Measurements from ENCODE around the gene MYADML2.

The MYADML2 gene

DNA sequence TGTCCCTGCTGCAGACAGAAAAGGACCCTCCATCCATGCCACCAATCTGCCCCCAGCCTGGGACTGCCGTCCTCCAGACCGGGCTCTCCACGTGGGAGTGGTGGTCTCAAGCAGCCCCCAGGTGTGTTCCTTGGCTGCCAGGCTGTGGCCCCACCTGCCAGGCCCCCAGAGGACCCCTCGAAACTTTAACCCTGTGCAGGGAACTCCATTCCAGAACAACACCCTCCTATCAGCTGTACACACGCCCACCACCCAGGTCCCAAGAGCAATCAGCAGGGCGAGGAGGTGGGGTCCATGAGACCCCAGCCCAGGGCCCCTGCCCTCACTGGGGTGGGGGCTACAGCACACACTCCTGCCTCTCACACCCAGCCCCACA lies 11.3 kb downstream of the MYADML2 start:
- no peak for DNase-seq

DNA sequence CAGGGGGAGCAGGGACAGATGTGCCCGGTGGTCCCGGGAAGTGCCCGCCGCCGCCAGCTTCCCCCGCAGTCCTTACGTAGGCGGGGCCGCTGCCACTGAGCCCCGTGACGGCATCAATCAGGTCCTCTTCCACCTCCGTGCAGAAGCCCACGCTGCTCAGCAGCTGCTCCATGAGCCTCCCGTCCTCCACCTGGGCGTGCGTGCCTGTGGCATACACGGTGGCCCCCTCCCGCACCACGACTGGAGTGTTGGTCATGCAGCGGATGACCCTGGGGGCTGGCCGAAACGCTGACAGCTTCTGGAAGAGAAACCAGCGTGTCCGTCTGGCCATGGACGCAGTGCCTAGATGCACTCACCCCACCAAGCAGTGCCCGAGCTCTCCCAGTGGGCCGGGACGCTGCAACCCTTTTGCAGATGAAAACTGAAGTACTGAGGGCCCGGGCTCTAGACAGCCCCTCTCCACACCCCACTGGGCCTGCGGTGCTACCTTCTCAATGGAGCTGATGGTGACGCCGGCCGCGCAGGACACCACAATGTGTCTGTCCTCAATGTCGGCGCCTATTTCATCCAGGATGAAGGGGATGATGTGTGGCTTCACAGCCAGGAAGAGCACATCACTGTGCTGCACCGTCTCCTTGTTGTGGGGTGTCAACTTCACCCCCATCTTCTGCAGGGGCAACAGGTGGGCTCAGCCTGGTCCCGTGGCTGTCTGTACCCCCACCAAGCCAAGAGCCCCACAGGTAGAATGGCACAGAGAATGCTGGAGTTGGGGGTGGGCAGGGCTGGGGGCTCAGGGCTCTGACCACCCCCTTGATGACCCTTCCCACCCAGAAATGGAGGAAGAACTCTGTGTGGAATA lies 12.0 kb downstream of the MYADML2 start:
- DNase-seq: no peak

DNA sequence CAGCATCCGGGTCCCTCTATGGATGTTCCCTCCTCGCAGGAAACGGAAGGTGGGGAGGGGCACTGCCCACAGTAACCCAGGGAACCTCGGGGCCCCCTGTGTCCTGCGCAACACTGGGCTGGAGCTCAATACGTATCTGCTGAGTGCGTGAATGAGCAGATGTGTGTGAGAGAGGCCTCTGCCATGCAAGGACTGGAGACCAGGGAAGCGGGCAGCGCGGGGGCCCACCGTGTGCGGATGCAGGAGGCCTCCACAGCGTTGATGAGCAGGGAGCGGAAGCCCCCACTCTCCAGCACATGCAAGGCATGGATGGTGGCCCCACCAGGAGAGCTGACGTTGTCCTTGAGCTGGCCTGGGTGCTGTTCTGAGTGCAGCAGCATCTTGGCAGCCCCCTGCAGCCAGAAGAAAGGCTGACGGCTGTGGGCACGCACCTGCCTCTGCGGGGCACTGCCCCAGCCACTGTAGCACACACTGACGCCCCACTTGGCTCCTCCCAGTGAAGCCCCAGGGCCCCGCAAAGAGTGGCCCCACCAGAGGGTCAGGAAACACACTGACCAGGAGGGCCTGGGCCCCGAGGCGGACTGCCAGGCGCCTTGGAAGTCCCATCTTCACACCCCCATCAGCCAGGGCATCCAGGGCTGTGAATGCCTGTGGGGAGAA lies 12.8 kb downstream of the MYADML2 start:
- no peak for DNase-seq

DNA sequence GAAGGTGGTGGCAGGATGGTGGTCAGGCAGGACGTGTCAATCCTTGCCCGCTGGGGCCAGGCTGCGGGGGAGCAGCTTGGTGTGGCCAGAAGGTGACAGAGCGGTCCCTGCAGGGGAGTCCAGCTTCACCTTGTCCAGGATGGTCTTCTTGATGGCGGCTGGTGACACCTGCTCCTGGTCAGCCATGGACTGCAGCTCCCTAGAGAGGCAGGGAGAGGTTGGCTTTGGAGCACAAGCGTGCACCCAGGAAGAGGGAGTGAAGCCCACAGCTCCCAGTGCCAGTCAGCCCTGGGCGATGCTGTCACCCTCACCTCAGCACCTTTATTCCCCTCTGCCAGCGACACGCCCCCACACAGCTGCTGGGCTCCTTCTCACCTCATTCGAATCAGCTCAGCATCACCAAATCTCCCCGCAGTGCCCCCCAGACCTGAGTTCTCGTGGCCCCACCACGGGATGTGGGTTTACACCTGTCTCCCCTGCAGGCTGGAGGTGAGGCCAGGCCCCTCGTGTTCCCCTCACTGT lies 13.8 kb downstream of the MYADML2 start:
- no peak for DNase-seq

DNA sequence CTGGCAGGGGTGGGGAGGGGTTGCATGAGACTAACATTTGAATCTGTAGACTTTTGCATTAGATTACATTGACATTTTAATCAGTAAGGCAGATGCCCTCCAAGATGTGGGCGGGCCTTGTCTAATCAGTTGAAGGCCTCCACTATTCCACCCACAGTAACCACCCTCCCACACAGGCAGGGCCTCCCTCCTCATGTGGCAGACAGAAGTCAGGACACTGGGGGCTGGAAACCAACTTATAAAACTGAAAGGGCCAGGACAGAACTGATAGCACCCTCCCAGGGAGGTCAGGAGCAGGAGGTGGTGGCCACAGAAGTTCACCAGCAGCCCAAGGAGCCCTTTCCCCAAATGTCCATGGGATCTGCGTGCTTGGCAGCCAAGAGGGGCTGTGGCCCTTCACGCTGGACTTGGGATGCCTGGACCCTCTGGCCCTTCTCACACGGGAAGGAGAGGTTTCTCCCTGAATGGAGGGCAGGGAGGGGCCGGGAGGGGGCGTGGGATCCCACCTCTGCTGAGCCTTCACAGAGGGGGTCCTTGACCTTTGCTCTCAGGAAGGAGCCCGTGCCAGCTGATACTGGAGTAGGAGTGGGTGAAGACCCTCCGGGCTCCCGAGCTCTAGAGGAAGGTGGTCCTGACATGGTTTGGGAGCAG lies 14.6 kb downstream of the MYADML2 start:
- DNase-seq: no peak

DNA sequence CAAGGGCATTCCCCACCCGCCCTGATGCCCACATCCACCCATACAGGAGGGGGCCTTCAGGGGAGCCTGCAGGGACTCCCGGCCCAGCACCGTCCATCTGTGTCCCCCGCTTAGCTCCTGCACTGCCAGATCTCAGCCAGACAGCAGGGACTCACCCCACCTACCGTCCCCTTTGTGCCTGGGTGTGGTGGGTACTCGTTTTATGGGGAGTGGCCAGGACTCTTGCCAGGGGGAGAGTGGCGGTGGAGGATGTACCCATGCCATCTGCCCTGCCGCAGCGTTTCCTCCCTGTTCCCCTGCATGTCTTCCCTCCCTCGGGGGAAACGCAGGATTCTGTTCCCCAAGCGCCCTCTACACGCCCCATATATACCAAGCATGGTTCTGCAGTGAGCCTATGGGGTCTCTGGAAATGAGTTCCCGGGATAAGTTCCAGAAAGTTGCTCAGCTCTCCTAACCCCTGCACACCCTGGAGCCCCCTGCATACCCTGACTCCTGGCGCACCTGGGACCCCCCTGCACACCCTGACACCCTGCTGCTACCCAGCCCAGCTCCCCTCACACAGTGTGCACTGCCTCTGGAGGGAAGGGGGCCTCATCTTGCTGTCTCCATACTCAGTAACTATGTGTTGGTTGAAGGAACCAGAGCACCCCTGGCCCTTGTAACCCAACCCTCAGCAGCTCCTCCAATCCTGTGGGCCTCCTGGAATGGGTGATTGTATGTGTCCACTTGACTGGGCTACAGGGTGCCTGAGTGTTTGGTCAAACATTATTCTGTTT lies 15.3 kb downstream of the MYADML2 start:
- DNase-seq: no peak

DNA sequence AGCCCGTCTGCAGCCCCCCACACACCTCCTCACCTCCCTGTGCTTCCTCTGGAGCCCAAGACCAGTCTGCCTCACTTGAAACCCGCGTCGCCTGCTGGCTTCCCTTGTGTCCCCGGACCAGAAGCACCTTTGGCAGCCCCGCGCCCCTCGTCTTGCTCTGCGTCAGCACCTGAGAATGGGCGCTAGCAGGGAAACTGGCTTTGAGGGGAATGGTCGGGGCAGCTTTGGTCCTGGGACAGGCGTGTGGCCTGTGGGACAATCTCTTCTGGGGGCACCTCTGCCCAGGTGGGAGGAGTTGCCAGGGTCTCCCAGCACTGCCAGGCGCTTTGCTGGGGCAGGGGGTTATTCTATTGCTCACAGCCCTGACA lies 15.9 kb downstream of the MYADML2 start:
- no peak for DNase-seq

DNA sequence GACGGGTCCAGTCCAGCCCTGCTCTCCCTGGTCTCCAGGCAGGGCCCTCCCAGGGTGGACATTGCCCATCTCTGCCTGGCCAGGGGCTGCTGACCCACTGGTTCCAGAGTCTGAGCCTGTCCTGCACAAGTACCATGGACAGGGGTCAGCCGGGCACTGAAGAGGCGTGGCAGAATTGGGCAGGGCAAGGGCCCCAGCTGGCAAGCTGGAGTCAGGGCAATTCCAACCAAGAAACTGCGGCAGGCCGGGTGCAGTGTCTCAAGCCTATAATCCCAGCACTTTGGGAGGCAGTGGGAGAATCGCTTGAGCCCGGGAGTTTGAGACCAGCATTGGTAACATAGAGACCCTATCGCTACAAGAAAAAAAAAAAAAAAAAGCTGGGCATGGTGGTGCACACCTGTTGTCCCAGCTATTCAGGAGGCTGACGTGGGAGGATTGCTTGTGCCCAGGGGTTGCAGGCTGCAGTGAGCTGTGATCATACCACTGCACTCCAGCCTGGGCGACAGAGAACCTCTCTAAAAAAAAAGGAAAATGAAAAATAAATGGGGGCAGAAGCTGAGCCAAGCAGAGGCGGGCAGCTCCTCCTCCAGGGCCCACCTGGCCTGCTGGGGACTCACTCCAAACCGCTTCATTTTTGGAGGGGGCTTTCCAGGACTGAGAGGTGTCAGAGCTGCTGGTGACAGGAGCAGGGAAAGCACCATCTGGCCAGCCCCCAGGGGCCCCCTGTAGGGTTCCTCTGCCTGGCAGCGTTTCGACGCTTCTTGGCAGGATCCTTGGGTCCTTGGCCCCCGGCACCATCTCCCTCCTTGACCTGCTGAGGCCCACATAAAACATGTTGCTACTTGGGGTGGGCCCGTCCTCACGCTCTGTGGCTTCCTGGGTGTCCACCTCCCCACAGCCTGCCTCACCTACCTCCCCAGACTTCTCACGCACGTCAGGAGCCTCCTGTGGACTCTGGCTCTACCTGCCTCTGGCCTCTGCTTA lies 16.6 kb downstream of the MYADML2 start:
- no peak for DNase-seq

DNA sequence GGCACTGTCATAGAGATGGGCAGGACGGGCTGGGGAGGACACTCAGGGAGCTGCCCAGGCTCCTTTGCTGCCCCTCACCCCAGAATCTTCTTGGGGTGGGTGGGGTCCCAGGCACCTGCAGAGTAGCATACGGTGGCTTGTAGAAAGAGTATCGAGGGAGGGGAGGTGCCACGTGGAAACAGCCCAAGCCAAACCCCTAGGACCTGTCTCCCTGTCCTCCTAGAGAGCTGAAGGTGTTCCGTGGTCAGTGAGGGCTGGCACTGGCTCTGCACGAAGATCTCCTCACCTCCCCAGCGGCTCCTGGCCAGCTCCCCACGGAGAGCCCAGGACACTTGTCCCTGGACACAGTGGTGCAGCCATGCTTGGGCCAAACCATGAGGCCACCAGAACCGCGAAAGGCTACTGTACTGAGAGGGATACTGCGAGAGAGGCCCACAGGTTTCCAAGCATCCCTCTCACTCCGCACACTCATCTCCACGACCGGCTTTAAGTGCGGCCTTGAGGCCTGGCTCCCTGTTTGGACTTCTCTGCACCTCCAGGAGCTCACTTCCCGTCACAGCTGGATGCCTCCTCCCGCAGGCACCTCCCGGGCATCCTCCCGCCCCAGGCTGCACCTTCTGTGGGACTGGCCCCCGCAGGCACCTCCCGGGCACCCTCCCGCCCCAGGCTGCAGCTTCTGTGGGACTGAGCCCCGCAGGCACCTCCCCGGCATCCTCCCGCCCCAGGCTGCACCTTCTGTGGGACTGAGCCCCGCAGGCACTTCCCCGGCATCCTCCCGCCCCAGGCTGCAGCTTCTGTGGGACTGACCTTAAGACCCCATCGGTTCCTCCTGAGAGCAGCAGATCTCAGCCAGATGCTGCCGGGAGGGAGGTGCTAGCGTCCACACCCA lies 17.5 kb downstream of the MYADML2 start:
- DNase-seq: no peak

DNA sequence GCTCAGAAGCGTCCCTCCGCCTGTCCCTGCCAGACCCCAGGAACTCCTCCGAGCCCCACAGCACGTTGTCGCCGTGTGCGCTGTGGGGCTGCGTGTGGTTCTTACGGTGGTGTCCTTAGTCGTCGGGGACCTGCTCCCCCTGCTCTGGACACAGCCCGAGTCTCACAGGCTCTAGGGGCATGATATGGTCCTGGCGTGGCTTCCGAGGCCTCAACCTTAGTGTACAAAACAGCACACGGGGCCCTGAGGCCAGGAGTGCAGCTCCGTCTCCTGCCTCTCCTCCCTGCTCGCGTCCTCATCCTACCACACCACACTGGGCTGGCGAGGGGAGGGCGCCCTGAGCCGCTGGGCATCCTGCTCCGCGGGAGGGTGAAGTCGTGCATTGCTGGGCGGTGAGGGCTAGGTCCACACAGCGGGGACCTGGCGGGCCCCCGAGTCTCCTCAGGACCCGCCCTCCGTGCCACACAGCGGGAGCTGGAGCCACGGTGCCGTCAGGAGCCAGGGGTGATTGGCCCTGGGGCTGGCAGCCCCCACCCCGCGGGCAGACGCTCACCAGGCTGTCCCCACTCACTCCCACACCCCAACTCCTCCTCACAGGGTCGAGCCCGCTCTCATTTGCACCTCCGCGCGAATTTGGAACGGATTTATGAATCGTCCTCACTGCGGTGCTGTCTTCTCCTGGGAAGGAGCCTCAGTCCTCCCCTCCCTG lies 18.3 kb downstream of the MYADML2 start:
- DNase-seq: no peak

DNA sequence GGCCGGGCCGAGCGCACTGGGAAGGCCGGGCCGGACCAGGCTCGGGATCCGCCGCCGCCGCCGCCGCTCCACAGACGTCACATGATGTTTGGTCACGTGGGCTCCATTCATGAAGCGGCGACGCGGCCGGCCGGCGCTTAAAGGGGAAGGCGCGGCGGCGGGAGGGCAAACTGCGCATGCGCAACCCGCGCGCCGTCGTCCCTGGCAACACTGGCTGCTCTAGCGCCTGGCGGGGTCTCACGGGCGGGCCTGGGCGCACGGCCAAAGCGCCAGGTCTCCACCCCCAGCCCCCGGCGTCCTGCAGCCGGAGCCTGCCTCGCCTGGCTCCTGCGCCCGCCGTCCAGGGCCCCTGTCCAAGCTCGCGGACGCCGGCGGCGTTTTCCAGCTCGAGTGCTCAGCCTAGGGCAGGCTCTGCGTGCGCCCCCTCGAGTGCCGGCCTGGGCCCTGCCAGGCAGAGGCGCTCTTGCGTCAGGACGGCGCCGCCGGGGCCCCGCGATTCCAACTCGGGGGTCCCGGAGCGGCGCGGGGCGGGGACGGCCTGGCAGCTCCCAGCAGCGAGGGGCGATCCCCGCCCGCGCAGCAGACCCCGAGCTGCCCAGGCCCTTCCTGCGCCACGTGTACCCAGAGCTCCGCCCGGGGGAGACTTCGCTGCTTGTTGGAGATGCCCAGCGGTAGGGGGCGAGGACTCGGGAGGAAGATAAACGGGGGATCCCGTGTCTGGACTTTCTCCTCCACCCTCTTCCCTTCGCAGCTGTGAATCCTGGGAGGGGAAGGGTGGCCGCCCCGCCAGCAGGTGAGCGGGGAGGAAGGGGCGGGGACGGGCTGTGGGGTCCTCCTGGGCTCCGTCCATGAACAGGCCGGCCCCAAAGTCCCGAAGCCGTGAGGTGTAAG lies 19.1 kb downstream of the MYADML2 start, which contains the start of gene MAFG:
TSS of gene MAFG (minus strand) at position 83 of the 891 bp plus-strand sequence. CDS start 4,550 bp downstream, outside the sequence.
- peak; percentile 87 for DNase-seq

DNA sequence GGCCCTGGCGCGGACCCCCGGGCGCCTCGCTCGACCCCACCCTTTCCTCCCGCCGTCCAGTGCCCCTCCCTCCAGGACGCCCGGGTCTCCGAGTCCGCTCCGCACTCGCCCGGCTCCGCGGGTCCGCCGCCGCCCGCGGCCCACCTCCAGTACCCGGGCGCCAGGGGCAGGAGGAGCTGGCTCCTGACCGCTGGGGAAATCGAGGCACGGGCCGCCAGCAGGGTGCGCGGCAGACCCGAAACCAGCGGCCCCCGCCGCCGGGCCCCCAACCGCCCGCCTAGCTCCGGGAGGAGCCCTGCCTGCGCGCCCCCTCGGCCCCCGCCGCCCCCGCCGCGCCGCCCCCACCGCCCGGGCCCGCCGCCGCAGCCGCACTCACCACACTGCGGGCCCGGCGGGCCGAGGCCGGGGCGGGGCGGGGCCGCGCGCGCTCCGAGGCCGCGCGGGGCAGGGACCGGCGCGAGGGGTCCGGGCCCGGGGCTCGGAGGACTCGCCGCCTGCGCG lies 19.8 kb downstream of the MYADML2 start:
- DNase-seq: no peak

DNA sequence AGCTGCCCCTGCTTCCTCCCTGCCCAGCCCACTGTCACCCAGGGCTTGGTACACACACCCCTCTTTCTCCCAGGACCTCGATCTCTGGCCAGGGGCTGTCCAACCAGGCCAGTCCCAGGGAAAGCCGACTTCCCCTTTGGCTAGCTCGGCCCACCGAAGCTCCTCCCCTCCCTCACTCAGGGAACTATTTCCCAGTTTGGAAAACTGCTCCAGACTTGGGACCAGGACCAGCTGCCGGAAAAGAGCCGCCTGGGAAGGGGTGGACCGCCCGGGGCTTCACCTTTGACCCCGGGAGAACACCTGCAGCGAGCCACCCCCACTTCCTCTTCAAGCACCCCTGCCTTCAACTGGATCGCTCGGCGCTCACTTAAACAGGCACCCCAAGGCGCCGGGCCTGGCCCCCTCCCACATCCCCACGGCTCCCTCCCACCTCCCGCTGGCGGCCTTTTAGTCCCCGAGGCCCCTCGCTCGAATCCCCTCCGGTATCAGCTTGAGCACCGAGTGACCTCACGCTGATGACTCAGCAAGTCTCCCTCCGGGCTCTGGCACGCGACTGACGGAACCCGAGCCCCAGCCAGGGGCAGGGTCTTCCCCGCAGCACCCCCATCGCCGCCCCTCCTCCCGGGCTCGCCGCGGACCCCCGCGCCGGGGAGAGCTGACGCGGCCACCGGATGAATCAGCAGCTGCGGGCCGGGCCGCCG lies 20.4 kb downstream of the MYADML2 start:
- DNase-seq: peak; percentile 75

DNA sequence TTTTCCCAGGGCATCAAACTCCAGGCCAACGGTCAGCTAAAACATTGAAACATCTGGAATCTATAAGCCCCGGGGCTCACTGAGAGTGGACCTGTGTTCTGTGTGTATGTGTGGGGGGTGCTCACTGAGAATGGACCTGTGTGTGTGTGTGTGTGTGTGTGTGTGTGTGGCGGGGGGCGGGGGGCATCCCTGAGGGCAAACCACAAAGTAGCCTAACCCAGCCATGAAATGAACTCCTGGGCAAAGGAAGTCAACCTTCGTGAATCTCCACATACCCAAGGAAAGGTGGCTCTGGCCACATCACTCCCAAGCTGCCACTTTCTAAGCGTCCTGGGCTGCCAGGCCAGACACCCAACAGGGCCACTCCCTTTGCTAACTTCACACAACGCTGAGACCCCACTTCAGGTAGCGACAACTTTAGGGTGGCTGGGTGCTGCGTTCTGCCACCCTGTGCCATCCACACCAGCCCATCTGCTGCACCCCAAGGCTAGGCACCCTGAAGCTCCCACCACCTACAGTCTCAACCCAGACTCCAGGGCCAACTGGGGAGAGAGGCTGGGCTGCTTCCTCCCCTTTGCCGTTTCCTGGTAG lies 21.1 kb downstream of the MYADML2 start:
- no peak for DNase-seq

DNA sequence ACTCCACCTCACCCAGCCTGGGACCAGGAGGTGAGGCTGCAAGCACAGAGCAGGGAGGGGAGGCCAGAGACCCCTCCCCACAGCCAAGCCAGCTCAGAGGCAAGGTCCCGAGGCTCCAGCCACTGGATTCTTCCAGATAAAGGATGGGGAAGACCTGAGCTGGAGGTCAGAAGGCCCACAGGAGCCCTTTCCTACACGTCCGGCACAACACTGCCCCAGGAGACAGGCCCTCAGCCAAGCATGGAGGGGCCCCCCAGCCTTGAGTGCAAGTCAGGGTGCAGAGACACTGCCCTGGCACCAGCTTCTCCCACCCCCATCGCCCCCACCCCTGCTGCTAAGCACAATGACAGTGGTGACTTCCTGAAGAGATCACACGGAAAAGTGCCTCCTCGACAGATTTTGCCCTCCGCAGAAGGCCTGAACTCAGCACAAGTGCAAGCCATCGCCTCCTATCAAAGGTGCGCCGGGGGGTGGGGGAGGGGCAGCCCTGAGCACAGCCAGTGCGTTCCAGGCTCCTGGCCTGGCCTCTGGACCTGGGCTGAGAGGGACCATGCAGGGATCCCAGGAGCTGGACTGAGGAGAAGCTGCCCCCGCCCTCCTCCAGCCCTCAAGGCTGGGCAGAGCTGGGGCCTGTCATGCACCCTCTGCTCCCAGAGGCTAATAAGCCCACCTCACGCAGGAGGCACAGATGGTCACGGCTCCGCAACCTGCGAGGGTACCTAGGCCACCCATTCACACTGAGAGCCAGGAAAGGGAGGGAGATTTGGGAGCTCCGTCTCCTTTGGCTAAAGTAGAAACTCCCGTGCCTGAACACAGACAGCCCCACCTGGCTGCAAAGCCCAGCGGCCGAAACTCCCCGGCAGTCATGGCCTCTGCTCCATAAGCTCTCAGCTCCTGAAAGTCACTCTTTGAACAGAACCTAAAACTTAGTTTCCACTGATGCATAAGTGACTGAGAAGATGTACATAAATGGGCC lies 22.2 kb downstream of the MYADML2 start:
- DNase-seq: no peak

All from stimulated activated CD4-positive, alpha-beta T cell treated with anti-CD3 and anti-CD28 coated beads, Interleukin-1b, Interleukin-23, amount 100 ng/mL, for 48 hours (primary cell).